Measurements from ENCODE around the gene ENPEP.

Gene ENPEP

GRCh38 chr4:110597582-110597981, 121.6 kb downstream of the ENPEP start:
- TF ChIP-seq CTCF (IDR thresholded peaks at IDR 0.05; ENCODE audit: insufficient read depth, low read length, poor library complexity, severe bottlenecking) (no peak), EZH2phosphoT487 (conservative IDR thresholded peaks at IDR 0.05; ENCODE audit: low read length) (no peak)
- Histone ChIP-seq H2AFZ (ENCODE audit: low read depth, low read length, severe bottlenecking) (no peak overlapping the region), H3K4me3 (ENCODE audit: insufficient read depth, low read length, poor library complexity, severe bottlenecking) (no peak overlapping the region), H3K9ac (ENCODE audit: low read length) (no peak overlapping the region), H3K27me3 (ENCODE audit: low read length) (no peaks in the 10 kb centered on the region), H4K20me1 (ENCODE audit: low read depth, low read length) (no peaks in the 10 kb centered on the region), H3K36me3 (ENCODE audit: low read length) (no peaks in the 10 kb centered on the region), H3K9me2 (replicated peaks; ENCODE audit: insufficient read depth, low read length) (no peaks in the 10 kb centered on the region), H3K79me2 (ENCODE audit: insufficient read depth, low read length) (no peaks in the 10 kb centered on the region), H3K9me3 (ENCODE audit: insufficient read depth, low read length) (no peaks in the 10 kb centered on the region), H3F3A (ENCODE audit: insufficient read depth) (no peaks in the 10 kb centered on the region), H3K4me2 (ENCODE audit: low read depth, low read length, poor library complexity, severe bottlenecking) (no peak overlapping the region), H3K27ac (ENCODE audit: low read depth, low read length) (no peak overlapping the region)

- TF ChIP-seq EZH2phosphoT487 (conservative IDR thresholded peaks at IDR 0.05; ENCODE audit: low read length) (no peak), CTCF (IDR thresholded peaks at IDR 0.05; ENCODE audit: insufficient read depth, low read length, poor library complexity, severe bottlenecking) (no peak)
- H3K9ac ChIP-seq (ENCODE audit: low read length) = no peak overlapping the region
- no peaks in the 10 kb centered on the region for H3K9me3 ChIP-seq (ENCODE audit: insufficient read depth, low read length)
- H3K4me2 ChIP-seq (ENCODE audit: low read depth, low read length, poor library complexity, severe bottlenecking) = no peak overlapping the region
- H3K27me3 ChIP-seq (ENCODE audit: low read length) = no peaks in the 10 kb centered on the region
- no peak overlapping the region for H2AFZ ChIP-seq (ENCODE audit: low read depth, low read length, severe bottlenecking)
- H3K4me3 ChIP-seq (ENCODE audit: insufficient read depth, low read length, poor library complexity, severe bottlenecking) = no peak overlapping the region
- H3K79me2 ChIP-seq (ENCODE audit: insufficient read depth, low read length) = no peaks in the 10 kb centered on the region
- H4K20me1 ChIP-seq (ENCODE audit: low read depth, low read length) = no peaks in the 10 kb centered on the region
- H3F3A ChIP-seq (ENCODE audit: insufficient read depth) = no peaks in the 10 kb centered on the region
- H3K27ac ChIP-seq (ENCODE audit: low read depth, low read length) = no peak overlapping the region
- H3K36me3 ChIP-seq (ENCODE audit: low read length) = no peaks in the 10 kb centered on the region
- H3K9me2 ChIP-seq (replicated peaks; ENCODE audit: insufficient read depth, low read length) = no peaks in the 10 kb centered on the region
These were observed 126.1 kb downstream of the ENPEP start for GRCh38 chr4:110602061-110602460.

GRCh38 chr4:110605077-110605476, 129.1 kb downstream of the ENPEP start:
- H3K4me2 ChIP-seq (ENCODE audit: low read depth, low read length, poor library complexity, severe bottlenecking) = no peak overlapping the region
- no peak overlapping the region for H3K4me3 ChIP-seq (ENCODE audit: insufficient read depth, low read length, poor library complexity, severe bottlenecking)
- H3K36me3 ChIP-seq (ENCODE audit: low read length) = no peaks in the 10 kb centered on the region
- no peak for TF ChIP-seq CTCF (IDR thresholded peaks at IDR 0.05; ENCODE audit: insufficient read depth, low read length, poor library complexity, severe bottlenecking)
- no peak for TF ChIP-seq EZH2phosphoT487 (conservative IDR thresholded peaks at IDR 0.05; ENCODE audit: low read length)
- no peaks in the 10 kb centered on the region for H3K79me2 ChIP-seq (ENCODE audit: insufficient read depth, low read length)
- H3K9me2 ChIP-seq (replicated peaks; ENCODE audit: insufficient read depth, low read length) = no peaks in the 10 kb centered on the region
- H3K9ac ChIP-seq (ENCODE audit: low read length) = no peak overlapping the region
- H3K9me3 ChIP-seq (ENCODE audit: insufficient read depth, low read length) = no peaks in the 10 kb centered on the region
- H2AFZ ChIP-seq (ENCODE audit: low read depth, low read length, severe bottlenecking) = no peak overlapping the region
- no peaks in the 10 kb centered on the region for H4K20me1 ChIP-seq (ENCODE audit: low read depth, low read length)
- H3K27ac ChIP-seq (ENCODE audit: low read depth, low read length) = no peak overlapping the region
- no peaks in the 10 kb centered on the region for H3K27me3 ChIP-seq (ENCODE audit: low read length)
- no peaks in the 10 kb centered on the region for H3F3A ChIP-seq (ENCODE audit: insufficient read depth)

Measured in SU-DHL-6 (cell line).